Astrocyte of the spinal cord (primary cell): Measurements from ENCODE around the gene MCC.

Experiments used
- DNase-seq: peaks from one replicate; pipeline ENCODE4 v3.0.0; 2011; ENCODE audit warnings: low read depth, low spot score
- H3K4me3 ChIP-seq: 2 replicates; pipeline ENCODE4 v1.5.1; 2011; ENCODE audit warnings: low read depth, mild to moderate bottlenecking, low read length, moderate library complexity
- in situ Hi-C: cut with HindIII; loops from 2 replicates; pipeline ENCODE4 v1.10.0; 2017; ENCODE audit warnings: low sequenced_read_pairs
- TF ChIP-seq, protein P1 (sequence below): IDR thresholded peaks from 2 replicates; pipeline ENCODE4 v1.5.1; 2012; ENCODE audit warnings: low read depth, mild to moderate bottlenecking, low read length, inconsistent platforms

Gene MCC

DNA sequence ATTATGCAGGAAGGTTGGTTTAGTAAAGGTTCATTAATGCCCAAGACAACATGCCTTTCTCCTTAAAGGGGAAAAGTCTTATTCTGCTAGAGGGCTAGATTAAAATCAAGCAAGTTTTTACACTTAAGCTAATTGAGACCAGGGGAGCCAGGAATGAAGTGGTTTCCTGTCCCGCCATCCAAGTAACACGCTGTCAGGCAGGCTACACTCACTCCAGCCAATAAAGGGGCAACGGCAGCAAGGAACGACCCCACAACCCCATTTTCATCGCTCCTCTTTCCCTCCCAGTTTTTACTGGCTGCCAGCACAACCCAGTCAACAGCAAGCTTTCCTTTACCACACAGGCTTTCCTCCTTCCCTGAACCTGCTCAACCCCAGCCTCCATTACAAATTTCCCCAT, 286.5 kb downstream of the MCC start:
- no peak overlapping the region for H3K4me3 ChIP-seq
- in situ Hi-C loops = no loop called here
- DNase-seq = no peak
- TF ChIP-seq, protein P1, sequence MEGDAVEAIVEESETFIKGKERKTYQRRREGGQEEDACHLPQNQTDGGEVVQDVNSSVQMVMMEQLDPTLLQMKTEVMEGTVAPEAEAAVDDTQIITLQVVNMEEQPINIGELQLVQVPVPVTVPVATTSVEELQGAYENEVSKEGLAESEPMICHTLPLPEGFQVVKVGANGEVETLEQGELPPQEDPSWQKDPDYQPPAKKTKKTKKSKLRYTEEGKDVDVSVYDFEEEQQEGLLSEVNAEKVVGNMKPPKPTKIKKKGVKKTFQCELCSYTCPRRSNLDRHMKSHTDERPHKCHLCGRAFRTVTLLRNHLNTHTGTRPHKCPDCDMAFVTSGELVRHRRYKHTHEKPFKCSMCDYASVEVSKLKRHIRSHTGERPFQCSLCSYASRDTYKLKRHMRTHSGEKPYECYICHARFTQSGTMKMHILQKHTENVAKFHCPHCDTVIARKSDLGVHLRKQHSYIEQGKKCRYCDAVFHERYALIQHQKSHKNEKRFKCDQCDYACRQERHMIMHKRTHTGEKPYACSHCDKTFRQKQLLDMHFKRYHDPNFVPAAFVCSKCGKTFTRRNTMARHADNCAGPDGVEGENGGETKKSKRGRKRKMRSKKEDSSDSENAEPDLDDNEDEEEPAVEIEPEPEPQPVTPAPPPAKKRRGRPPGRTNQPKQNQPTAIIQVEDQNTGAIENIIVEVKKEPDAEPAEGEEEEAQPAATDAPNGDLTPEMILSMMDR = no peak

DNA sequence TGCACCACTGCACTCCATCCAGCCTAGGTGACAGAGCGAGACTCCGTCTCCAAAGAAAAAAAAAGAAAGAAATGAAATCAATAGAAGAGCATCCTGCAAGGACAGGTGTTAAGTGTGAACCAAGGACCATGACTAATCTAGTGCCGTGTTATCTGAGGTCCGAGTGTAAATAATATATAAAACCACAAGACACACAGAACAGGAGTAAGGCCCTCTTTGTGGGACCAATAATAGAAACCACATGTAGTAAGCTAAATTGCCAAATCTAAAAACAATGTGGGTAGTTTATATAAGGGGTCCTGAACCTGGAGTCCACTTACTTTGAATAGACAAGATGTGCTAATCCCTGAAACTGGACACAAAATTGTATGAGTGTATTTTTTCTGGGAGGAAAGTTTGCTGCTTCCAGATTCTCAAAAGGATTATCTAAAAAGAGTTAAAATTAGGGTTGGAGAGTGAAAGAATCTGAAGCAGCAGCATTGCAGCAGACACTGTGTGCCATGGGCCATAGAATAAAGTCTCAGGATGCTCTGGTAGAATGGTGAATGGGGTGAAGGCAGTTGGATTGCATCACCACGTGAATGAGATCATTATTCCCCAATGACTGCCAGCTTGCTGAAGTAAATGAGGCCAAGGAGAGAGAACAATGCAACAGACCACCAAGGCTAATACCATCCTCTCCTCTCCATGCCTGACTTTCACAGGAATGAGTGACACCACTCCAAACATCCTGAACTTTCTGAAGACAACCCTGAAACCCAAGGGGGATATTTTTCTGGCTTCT, 288.9 kb downstream of the MCC start:
- DNase-seq = peak; percentile 49
- TF ChIP-seq, protein P1 = no peak
- H3K4me3 ChIP-seq = no peak overlapping the region
- in situ Hi-C loops = no loop called here

DNA sequence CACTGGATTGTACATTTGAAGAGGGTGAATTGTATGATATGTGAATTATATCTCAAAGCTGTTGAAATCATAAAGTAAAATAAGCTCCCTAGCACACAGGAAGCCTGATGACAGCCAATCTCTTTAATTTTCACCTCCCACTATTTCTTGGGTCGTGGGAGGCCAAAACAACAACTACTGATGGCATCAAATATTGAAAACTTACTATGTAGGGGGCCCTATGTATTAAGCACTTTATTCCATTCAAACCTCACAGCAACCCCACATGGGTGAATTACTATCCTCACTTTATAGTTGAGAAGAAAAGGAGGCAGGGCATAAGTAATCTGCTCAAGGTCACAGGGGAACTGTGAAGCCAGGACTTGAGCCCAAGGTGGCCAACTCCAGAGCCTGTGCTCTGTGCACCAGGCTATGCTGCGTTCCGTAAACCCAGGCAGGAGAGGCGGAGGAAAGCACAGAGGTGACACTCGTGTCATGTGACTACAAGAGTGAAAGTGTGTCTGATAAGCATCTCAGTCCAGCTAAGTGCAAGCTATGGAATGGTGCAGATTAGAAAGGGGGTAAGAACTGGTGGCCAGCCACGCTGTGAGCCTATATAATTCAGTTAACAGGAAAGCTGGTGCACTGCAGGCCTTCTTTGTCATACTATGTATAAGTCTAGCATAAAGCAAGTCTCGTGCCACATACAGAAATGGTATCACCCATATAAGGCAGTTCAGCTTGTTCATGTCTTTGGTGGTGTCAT, 290.6 kb downstream of the MCC start:
- no peak for DNase-seq
- TF ChIP-seq, protein P1 = no peak
- in situ Hi-C loops = no loop called here
- H3K4me3 ChIP-seq = no peak overlapping the region

DNA sequence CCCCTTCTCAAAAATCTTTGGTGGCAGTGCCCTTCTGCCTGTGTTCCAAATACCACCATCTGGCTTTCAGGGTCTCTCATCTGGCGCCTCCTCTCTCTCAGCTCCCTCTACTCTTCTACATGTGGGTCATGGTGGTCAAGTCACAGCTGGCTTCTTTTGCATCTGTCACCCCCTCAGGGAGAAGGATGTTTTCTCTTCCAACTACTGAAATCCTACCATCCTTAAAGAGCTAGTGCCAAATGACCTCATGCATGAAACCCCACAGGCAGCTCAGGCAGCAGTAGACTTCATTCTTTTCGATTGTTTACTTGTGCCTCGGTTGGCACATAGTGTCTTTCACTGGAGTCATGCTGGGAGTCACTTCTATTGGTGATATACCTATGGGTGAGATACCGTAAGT, 292.5 kb downstream of the MCC start:
- no peak overlapping the region for H3K4me3 ChIP-seq
- in situ Hi-C loops = no loop called here
- TF ChIP-seq, protein P1 = no peak
- no peak for DNase-seq

DNA sequence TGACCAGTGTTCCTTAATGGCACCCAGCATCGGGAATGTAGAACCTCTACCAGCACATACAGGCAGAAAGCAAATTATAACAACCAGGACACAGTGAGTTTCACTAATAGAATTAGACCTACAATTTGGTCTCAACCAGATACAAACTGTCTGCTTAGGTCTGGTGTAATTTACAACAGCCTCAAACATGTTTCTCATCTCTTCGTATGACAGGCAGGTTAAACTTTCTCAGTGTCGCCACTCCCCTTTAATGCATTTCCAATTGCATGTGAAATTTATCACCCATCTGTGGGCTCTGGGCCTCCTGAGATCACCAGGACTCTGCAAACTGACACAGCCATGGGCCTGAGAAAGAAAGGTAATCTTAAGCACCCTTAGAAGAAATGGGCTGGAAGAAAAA, 293.0 kb downstream of the MCC start:
- no peak for DNase-seq
- TF ChIP-seq, protein P1 = no peak
- in situ Hi-C loops = no loop called here
- H3K4me3 ChIP-seq = no peak overlapping the region

DNA sequence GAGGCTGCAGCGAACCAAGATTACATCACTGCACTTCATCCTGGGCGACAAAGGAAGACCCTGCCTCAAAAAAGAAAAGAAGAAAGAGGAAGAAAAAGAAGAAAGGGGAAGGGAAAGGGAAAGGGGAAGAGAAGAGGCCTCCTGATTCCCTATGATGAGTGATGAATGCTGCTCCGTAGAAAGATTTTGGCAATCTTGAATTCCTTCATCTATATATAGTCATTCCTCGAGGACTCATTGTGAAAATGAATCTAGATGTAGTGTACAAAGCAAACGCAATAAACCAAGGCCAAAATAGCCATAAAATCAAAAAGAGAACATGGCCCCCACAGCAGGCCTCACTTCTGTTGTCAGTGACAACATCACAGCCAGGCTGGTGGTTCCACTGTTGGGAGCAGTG, 293.7 kb downstream of the MCC start:
- DNase-seq = no peak
- TF ChIP-seq, protein P1 = no peak
- no peak overlapping the region for H3K4me3 ChIP-seq
- in situ Hi-C loops = no loop called here
